ENCODE data around the gene NR2E1.

NR2E1 gene

DNA sequence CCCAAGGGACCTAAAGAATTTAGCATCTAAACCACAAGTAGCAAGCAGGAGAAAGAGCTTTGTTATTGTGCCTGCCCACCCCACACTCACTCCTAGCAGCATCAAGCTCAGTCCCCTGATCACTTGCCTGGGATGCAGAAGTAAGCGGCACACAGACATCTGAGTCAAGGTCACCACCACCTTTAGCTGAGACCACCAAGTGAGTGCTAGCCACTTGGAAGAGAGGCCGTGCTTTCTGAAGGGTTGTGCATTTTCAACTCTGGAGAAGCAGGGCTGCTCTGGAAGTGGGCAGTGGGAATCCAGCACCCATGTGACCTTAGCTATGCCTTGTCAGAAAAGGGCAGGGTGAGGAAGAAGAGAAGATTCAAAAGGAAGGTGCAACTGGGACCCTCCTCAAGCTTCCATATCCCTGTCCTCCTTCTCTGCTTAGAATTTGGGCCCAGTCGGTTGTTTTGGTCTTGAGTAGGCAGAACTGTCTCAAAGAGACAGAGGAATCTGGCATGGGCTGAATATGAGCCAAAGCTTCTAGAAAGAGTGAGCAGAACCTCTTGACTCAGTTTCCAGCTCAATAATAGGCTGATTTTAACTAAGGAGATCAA is 6.2 kb downstream of the NR2E1 start:
- no peak for DNase-seq (ENCODE audit: low spot score)

- no peak for DNase-seq (ENCODE audit: low spot score)
Measured at GRCh38 chr6:108174371-108175175, 8.8 kb downstream of the NR2E1 start.

GRCh38 chr6:108175176-108175591 is 9.4 kb downstream of the NR2E1 start:
- DNase-seq (ENCODE audit: low spot score): no peak

GRCh38 chr6:108175592-108176279 is 9.9 kb downstream of the NR2E1 start:
- no peak for DNase-seq (ENCODE audit: low spot score)

- DNase-seq (ENCODE audit: low spot score): no peak
Measured at GRCh38 chr6:108176281-108177089, 10.7 kb downstream of the NR2E1 start.

GRCh38 chr6:108179741-108180140 is 13.9 kb downstream of the NR2E1 start:
- no peak for DNase-seq (ENCODE audit: low spot score)

GRCh38 chr6:108180266-108180665 is 14.4 kb downstream of the NR2E1 start:
- DNase-seq (ENCODE audit: low spot score): no peak

DNA sequence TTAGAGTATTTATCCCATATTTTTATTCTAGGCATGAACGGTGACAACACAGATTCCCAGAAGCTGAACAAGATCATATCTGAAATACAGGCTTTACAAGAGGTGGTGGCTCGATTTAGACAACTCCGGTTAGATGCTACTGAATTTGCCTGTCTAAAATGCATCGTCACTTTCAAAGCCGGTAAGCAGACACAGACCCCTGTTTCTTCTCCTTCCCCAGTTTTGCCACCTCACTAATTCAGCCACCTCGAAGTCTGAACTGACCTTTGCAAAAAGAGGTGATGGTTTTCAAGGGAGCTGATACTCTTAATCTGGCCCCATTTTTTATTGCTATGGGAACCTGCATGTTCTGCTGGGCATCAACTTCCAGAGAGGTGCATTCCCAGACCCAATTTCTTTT is 15.0 kb downstream of the NR2E1 start:
- no peak for DNase-seq (ENCODE audit: low spot score)

DNA sequence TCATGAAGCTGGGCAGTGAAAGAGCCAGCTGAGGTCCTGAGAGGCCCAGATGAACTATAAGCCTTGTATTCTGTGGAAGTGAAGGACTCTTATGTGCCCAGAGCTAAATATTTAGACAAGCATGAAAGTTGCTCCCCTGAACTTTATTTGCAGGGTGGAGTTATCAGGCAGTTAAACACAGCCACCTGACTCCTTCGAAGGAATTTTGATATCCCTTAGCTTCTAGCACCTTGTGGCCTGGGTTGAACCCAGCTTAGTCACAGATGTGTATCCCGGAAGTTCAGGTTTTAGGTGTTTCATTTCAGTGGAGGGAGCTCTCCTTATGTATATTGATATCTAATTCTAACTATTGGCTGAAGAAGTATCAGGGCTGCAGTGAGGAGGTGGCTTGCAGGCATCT is 20.4 kb downstream of the NR2E1 start:
- DNase-seq (ENCODE audit: low spot score): peak; percentile 31

DNA sequence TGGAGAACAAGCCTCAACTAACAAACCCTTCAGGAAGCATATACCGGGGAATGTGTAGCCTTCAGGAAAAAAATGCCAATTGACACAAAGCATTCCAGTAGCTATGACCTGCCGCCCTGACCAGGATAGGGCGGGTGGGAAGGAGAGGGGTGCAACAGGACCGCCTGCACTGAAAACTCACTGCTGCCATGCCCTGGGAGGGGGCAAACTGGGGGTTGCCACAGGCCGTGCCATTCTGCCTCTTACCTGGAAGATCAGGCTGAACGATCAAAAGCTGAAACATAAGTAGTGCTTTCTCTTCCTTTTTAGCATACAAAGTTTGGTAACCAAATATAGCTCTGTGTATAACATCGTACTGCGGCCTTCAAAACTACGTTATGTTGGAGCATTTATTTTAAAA is 21.7 kb downstream of the NR2E1 start:
- DNase-seq (ENCODE audit: low spot score): no peak

DNA sequence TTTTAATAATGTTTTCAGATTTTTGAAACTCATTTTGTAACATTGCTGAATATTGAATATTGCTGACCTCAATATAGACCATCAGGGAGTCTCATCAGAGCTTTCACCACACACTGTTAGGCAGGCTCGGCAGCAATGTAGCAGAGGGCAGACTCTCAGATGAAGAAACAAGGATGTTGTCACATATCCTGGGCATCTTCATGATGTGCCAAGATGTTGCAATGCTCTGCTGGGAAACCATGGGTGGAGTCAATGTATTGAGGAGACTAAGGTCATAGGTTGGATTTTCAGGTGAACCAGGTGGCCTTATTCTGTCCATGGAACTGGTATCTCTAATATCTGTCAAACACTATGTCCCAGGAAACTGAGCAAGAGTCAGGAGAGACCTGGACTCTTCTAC is 27.3 kb downstream of the NR2E1 start:
- DNase-seq (ENCODE audit: low spot score): no peak

DNA sequence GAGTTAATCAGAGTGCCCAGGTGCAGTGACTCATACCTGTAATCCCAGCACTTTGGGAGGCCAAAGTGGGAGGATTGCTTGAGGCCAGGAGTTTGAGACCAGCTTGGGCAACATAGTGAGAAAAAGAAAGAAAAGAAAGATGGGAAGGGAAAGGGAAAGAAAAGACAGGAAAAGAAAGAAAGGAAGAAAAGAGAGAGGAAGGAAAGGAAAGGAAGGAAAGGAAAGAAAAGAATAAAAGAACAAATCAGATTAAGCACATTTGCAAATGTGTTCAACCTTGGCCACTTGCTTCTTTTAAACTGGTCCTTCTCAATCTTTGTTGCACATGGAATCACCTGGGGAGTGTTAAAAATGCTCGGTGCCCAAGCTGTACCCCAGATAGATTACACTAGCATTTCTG is 28.0 kb downstream of the NR2E1 start:
- DNase-seq (ENCODE audit: low spot score): no peak

- no peak for DNase-seq (ENCODE audit: low spot score)
Measured at GRCh38 chr6:108194503-108194902, 28.7 kb downstream of the NR2E1 start.

DNA sequence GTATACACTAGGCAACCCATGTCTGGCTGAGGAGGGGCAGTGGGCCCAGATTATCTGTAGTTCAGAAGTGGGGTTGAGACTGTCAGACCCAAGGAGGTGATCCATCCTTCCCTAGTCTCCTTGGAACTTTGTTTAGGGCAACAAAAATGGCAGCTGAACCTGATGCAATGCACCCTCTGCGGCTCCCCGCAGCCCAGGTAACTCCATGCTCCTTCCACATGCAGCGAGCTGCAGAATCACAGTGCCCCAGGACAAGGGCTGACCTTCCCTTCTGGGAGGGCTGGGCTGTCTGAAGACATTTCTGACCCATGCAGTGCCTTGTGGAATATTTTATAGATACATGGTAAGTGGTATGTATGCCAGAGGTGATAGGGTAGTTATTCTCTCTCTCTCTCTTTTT is 29.4 kb downstream of the NR2E1 start:
- no peak for DNase-seq (ENCODE audit: low spot score)

DNA sequence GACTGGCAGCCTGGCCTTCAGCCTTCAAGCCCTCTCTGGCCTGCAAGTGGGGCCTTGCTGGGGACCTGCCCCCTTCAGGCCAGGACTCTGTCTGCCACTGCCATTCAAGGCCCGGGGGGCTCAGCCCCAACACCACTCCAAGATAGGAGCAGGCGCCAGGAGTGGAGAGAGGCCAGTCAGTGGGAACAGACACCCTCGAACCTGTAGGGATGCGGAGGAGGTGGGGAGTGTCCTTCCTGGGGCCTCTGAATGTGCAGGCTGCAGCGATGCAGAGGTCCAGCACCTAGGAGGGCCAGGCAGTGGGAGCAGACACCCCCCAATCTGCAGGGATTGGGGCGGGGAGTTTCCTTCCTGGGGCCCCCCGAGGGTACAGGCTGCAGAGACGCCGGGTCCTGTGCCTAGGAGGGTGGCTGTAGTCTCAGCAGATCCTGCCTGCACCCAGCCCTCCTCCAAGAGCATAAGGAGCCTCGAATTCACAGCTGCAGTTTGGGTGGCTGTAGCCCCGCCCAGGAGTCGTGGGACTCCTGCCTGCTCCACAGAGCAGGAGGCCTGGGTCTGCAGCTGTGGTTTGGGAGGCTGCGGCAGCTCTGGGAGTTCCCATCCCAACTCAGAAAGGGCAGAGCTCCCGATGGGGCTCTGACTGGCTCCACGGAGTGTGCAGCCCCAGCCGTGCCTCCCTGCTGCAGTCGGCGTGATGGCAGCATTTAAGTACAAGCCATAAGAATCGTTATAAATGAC is 33.1 kb downstream of the NR2E1 start:
- no peak for DNase-seq (ENCODE audit: low spot score)

DNA sequence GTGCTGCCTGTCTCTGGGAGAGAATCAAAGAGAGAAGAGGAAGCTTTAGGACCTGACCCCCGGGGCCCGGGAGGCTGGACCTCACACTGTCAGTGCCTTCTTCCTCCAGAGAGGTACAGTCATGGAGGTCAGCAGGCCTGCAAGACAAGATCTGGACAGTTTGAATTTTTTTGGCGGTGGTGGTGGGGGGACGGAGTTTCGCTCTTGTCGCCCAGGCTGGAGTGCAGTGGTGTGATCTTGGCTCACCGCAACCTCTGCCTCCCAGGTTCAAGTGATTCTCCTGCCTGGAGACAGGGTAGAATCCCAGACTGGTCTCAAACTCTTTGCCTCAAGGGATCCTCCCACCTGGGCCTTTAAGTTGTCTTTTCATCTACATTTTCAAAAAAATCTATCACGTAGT is 34.4 kb downstream of the NR2E1 start:
- no peak for DNase-seq (ENCODE audit: low spot score)

DNA sequence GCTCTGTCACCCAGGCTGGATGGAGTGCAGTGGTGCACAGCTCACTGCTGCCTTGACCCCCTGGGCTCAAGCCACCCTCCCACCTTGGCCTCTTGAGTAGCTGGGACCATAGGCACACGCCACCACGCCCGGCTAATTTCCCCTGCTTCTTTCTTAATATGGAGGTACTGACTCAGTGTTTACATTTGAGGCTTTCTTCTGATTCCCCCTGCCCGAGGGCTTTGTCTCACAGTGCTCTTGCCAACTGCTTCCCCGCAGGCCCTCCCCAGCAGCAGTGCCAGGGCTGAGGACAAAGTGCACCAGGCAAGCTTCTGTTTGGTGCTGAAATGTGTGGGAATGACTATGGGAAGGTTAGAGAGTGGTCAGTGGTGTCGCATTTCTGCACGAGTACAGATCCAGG is 34.8 kb downstream of the NR2E1 start:
- peak; percentile 58 for DNase-seq (ENCODE audit: low spot score)

GRCh38 chr6:108203189-108204112 is 37.6 kb downstream of the NR2E1 start:
- DNase-seq (ENCODE audit: low spot score): no peak

DNA sequence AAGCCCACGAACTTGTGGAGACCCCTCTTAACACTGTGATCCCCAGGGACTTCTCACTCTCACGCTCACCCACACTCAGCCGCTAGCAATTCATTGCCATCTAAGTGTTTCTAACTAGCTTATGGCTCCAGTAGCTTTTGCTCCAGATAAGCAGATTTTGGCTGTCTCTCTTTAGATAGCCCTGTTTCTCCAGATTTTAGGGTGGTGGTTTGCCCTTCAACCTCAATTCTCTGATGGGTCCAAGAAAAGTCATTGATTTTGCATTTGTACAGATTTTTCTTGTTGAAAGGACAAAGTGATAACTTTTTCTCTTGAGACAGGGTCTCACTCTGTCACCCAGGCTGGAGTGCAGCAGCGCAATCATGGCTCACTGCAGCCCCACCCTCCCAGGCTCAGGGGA is 41.2 kb downstream of the NR2E1 start:
- DNase-seq (ENCODE audit: low spot score): no peak

GRCh38 chr6:108209738-108210137 is 43.9 kb downstream of the NR2E1 start:
- no peak for DNase-seq (ENCODE audit: low spot score)

GRCh38 chr6:108210556-108210955 is 44.7 kb downstream of the NR2E1 start:
- no peak for DNase-seq (ENCODE audit: low spot score)
